ENCODE results near the gene PEX10. TPM values are rescaled to one million over a fixed set of nuclear protein-coding genes. Genes with fewer than 3 reads are reported as not detected.

The PEX10 gene
- total and polyA plus RNA-seq, 4 donors: 4.0 to 15.3 (median 11.4) TPM

DNA sequence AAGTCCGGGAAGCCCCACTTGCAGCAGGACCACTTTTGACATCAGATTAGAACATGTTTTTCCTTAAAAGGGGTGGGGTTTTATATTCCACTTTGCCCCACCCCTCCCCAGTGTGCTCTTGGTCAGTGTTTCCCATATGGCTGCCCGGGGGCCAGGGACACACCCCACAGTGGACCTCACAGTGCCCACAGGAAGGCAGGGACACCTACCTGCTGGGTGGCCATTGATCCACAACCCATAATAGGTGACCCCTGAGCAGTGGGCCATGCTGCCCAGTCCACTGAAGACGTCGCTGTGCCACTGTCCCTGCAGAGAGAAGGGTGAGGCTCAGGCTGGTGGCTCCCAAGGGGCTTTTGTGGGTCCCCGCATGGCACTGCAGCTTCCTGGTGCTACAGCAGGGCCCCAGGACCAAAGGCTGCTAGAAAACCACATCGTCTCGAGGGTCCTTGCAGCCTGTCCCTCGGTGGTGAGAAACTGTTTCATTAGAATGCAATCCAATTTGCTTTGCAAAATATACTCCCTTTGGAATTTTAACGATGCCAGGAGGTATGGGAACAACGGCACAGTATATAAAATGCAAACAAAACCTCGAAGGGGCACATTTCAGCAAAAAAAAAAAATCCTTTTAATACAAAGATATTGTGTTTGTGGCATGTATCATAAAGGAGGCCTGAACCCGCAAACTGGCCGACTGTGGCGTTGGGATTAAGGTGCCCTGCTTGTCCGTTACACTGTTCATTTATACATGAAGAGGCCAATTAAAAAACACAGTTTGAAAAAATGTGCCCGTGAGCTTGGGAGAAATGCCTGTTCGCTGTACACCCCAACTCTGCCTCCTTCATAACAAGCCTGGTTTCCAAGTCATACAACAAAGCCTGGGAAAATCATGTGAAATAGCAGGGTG, 37.9 kb downstream of the PEX10 start:
- intact Hi-C loops (cut with DNase I): no loop called here
- 85 to 86% methylated on average over 17 of the region's 17 CpGs for WGBS, 2 donors

GRCh38 chr1:2373551-2374251, 38.7 kb downstream of the PEX10 start:
- Histone ChIP-seq H3K9me3 (ENCODE audit: control insufficient read depth, low read length) (no peaks in the 10 kb centered on the region), H3K36me3 (ENCODE audit: control insufficient read depth in 1 of 2, insufficient read depth in 2 of 2, low read length in 1 of 2) (no peaks in the 10 kb centered on the region), H3K4me3 (ENCODE audit: low read length in 2 of 2) (no peak overlapping the region), H3K27ac (ENCODE audit: low read depth in 1 of 2, low read length in 2 of 2) (no peak overlapping the region), H3K4me1 (ENCODE audit: control insufficient read depth in 1 of 2, insufficient read depth in 2 of 2, low read length in 2 of 2) (no peaks in the 10 kb centered on the region), H3K27me3 (ENCODE audit: control insufficient read depth in 1 of 2, insufficient read depth in 2 of 2, low read length in 1 of 2) (no peaks in the 10 kb centered on the region)
- ATAC-seq (ENCODE audit: low FRiP score): no peak
- WGBS, 2 donors: 90 to 91% methylated on average over 20 of the region's 20 CpGs
- peak; percentile 33 to 64 for DNase-seq
- intact Hi-C loops (cut with DNase I): no loop called here

More for the DNA sequence above, 37.9 kb downstream of the PEX10 start:
- DNase-seq (peak in 1 of 2 donors; percentile 33), ATAC-seq (ENCODE audit: low FRiP score) (no peak)
- Histone ChIP-seq H3K27me3 (ENCODE audit: control insufficient read depth in 1 of 2, insufficient read depth in 2 of 2, low read length in 1 of 2) (no peaks in the 10 kb centered on the region), H3K36me3 (ENCODE audit: control insufficient read depth in 1 of 2, insufficient read depth in 2 of 2, low read length in 1 of 2) (no peaks in the 10 kb centered on the region), H3K4me1 (ENCODE audit: control insufficient read depth in 1 of 2, insufficient read depth in 2 of 2, low read length in 2 of 2) (no peaks in the 10 kb centered on the region), H3K27ac (ENCODE audit: low read depth in 1 of 2, low read length in 2 of 2) (no peak overlapping the region), H3K4me3 (ENCODE audit: low read length in 2 of 2) (no peak overlapping the region), H3K9me3 (ENCODE audit: control insufficient read depth, low read length) (no peaks in the 10 kb centered on the region)

DNA sequence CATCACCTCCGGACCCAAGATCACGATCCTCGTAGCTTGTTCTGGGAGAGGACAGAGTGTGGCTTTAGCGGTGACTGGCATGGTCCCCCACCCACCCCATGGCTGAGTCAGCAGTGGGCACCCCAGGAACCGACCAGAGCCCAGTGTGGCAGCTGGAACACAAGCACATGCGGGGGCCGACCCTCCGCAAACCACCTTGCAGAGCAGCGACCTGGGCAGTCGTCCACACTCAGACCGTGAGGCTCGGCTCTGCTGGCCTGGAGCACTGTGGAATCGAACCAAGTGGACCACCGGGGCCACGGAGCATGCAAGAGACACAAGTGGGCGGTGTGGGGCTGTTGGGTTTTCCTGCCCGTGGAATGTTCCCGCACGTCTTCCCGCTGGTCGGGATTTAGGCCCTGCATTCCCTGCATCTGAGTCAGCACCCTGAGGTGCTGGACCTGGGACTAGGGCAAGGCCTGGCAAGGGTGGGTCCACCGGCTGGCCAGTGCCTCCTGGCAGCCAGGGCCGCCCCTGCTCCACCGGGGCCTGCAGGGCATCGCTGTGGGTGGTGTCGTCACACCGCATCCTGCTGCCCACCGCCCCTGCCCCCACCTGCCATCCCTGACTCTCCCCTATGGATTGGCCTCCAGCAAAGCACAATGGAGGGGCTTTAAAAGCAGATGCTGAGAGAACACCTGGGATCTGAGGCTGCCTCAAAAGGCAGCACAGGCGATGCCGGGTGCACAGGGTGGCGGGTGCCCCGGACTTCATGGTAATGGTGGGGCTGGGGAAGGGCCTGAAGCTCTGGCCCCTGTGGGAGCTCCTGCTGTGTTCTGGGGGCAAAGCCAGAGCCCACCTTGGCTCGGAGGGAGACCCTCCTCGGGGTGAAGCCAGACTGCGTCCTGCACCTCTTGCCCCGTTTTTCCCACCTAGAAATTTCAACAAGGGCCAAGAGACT, 39.5 kb downstream of the PEX10 start:
- no peak overlapping the region for H3K27ac ChIP-seq (ENCODE audit: low read depth in 1 of 2, low read length in 2 of 2)
- ATAC-seq (ENCODE audit: low FRiP score): no peak
- 91 to 92% methylated on average over 34 to 36 of the region's 36 CpGs for WGBS, 2 donors
- H3K36me3 ChIP-seq (ENCODE audit: control insufficient read depth in 1 of 2, insufficient read depth in 2 of 2, low read length in 1 of 2): no peaks in the 10 kb centered on the region
- intact Hi-C loops (cut with DNase I): no loop called here
- no peaks in the 10 kb centered on the region for H3K9me3 ChIP-seq (ENCODE audit: control insufficient read depth, low read length)
- H3K4me3 ChIP-seq (ENCODE audit: low read length in 2 of 2): no peak overlapping the region
- no peaks in the 10 kb centered on the region for H3K27me3 ChIP-seq (ENCODE audit: control insufficient read depth in 1 of 2, insufficient read depth in 2 of 2, low read length in 1 of 2)
- no peaks in the 10 kb centered on the region for H3K4me1 ChIP-seq (ENCODE audit: control insufficient read depth in 1 of 2, insufficient read depth in 2 of 2, low read length in 2 of 2)
- peak; percentile 46 to 67 for DNase-seq

GRCh38 chr1:2368053-2368744, 44.2 kb downstream of the PEX10 start:
- H3K36me3 ChIP-seq (ENCODE audit: control insufficient read depth in 1 of 2, insufficient read depth in 2 of 2, low read length in 1 of 2): no peaks in the 10 kb centered on the region
- H3K9me3 ChIP-seq (ENCODE audit: control insufficient read depth, low read length): no peaks in the 10 kb centered on the region
- H3K27me3 ChIP-seq (ENCODE audit: control insufficient read depth in 1 of 2, insufficient read depth in 2 of 2, low read length in 1 of 2): no peaks in the 10 kb centered on the region
- no peak overlapping the region for H3K27ac ChIP-seq (ENCODE audit: low read depth in 1 of 2, low read length in 2 of 2)
- 92 to 95% methylated on average over 8 of the region's 8 CpGs for WGBS, 2 donors
- DNase-seq (peak; percentile 12 to 37), ATAC-seq (ENCODE audit: low FRiP score) (no peak)
- no peaks in the 10 kb centered on the region for H3K4me1 ChIP-seq (ENCODE audit: control insufficient read depth in 1 of 2, insufficient read depth in 2 of 2, low read length in 2 of 2)
- H3K4me3 ChIP-seq (ENCODE audit: low read length in 2 of 2): no peak overlapping the region
- intact Hi-C loops (cut with DNase I): no loop called here

DNA sequence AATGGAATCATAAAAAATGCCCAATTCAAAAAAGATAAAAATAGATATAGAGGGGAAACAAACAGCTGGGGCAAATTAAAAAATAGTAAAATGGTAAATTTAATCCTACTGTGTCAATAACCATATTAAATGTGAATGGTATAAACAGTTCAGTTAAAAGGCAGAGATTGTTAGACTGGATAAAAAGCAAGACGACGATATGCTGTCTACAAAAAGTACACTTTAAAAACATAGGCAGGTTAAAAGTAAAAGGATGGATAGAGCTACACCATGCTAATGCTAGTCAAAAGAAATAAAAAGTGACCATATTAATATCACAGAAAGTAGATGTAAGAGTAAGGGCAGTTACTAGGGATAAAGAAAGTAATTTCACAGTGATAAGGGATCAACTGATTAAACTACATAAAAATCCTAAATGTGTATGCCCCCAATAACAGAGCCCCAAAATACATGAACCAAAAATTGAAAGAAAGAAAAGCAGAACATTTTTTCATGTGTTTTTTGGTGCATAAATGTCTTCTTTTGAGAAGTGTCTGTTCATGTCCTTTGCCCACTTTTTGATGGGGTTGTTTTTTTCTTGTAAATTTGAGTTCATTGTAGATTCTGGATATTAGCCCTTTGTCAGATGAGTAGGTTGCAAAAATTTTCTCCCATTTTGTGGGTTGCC, 48.4 kb downstream of the PEX10 start:
- Histone ChIP-seq H3K9me3 (ENCODE audit: control insufficient read depth, low read length) (no peaks in the 10 kb centered on the region), H3K27ac (ENCODE audit: low read depth in 1 of 2, low read length in 2 of 2) (no peak overlapping the region), H3K27me3 (ENCODE audit: control insufficient read depth in 1 of 2, insufficient read depth in 2 of 2, low read length in 1 of 2) (no peaks in the 10 kb centered on the region), H3K4me1 (ENCODE audit: control insufficient read depth in 1 of 2, insufficient read depth in 2 of 2, low read length in 2 of 2) (no peaks in the 10 kb centered on the region), H3K4me3 (ENCODE audit: low read length in 2 of 2) (no peak overlapping the region), H3K36me3 (ENCODE audit: control insufficient read depth in 1 of 2, insufficient read depth in 2 of 2, low read length in 1 of 2) (no peaks in the 10 kb centered on the region)
- intact Hi-C loops (cut with DNase I): no loop called here
- WGBS, 2 donors: 96 to 97% methylated on average over 2 of the region's 2 CpGs
- ATAC-seq (ENCODE audit: low FRiP score): no peak
- DNase-seq: no peak

- peak; percentile 40 to 47 for DNase-seq
Observed at GRCh38 chr1:2360588-2361364, 51.6 kb downstream of the PEX10 start.

More at GRCh38 chr1:2360588-2361364, 51.6 kb downstream of the PEX10 start:
- ATAC-seq (ENCODE audit: low FRiP score): no peak
- H3K36me3 ChIP-seq (ENCODE audit: control insufficient read depth in 1 of 2, insufficient read depth in 2 of 2, low read length in 1 of 2): no peaks in the 10 kb centered on the region
- H3K4me3 ChIP-seq (ENCODE audit: low read length in 2 of 2): no peak overlapping the region
- H3K27me3 ChIP-seq (ENCODE audit: control insufficient read depth in 1 of 2, insufficient read depth in 2 of 2, low read length in 1 of 2): no peaks in the 10 kb centered on the region
- no peaks in the 10 kb centered on the region for H3K4me1 ChIP-seq (ENCODE audit: control insufficient read depth in 1 of 2, insufficient read depth in 2 of 2, low read length in 2 of 2)
- H3K9me3 ChIP-seq (ENCODE audit: control insufficient read depth, low read length): no peaks in the 10 kb centered on the region
- intact Hi-C loops (cut with DNase I): no loop called here
- H3K27ac ChIP-seq (ENCODE audit: low read depth in 1 of 2, low read length in 2 of 2): no peak overlapping the region
- 30 to 47% methylated on average over 11 of the region's 11 CpGs for WGBS, 2 donors

Measured in aorta (tissue), 5 donors.